DOHH2 (cell line): ENCODE results near the gene GPR141.

Experiments
- H3F3A ChIP-seq: fragments of 200-600 bp; sonication (generic), shearing (Covaris generic); 2 replicates; pipeline ENCODE4 v1.6.0; 2016; ENCODE audit warnings: antibody characterized with exemption, mild to moderate bottlenecking; ENCODE audit not compliant: control insufficient read depth, insufficient read depth
- H3K27ac ChIP-seq: fragments of 200-600 bp; sonication (generic); 2 replicates; pipeline ENCODE4 v1.5.1; 2014; ENCODE audit warnings: low read depth, mild to moderate bottlenecking, low read length, moderate library complexity
- H3K27me3 ChIP-seq: fragments of 200-600 bp; sonication (generic); 2 replicates; pipeline ENCODE4 v1.6.1; 2014; ENCODE audit warnings: mild to moderate bottlenecking, low read length, mixed read lengths; ENCODE audit not compliant: control insufficient read depth
- H3K36me3 ChIP-seq: fragments of 200-600 bp; sonication (generic); 2 replicates; pipeline ENCODE4 v1.6.1; 2014; ENCODE audit warnings: mild to moderate bottlenecking, low read length, moderate library complexity, mixed read lengths; ENCODE audit not compliant: control insufficient read depth
- H3K4me1 ChIP-seq: fragments of 200-600 bp; sonication (generic); 2 replicates; pipeline ENCODE4 v1.6.1; 2014; ENCODE audit warnings: mild to moderate bottlenecking, low read length, mixed read lengths; ENCODE audit not compliant: control insufficient read depth
- H3K4me2 ChIP-seq: fragments of 200-600 bp; sonication (generic); 2 replicates; pipeline ENCODE4 v1.6.0; 2014; ENCODE audit warnings: mild to moderate bottlenecking, low read length, moderate library complexity
- H3K4me3 ChIP-seq: fragments of 200-600 bp; sonication (generic); 2 replicates; pipeline ENCODE4 v1.5.1; 2014; ENCODE audit warnings: mild to moderate bottlenecking, low read length, mixed read lengths
- H3K79me2 ChIP-seq: fragments of 200-600 bp; sonication (generic); 2 replicates; pipeline ENCODE4 v1.6.1; 2014; ENCODE audit warnings: mild to moderate bottlenecking, low read length, mixed read lengths; ENCODE audit not compliant: control insufficient read depth
- H3K9me2 ChIP-seq: fragments of 200-600 bp; sonication (generic); replicated peaks from 2 replicates; pipeline ENCODE4 v1.6.1; 2014; ENCODE audit warnings: mild to moderate bottlenecking, low read length, mixed read lengths; ENCODE audit not compliant: control insufficient read depth
- H3K9me3 ChIP-seq: fragments of 200-600 bp; sonication (generic); 2 replicates; pipeline ENCODE4 v1.6.1; 2014; ENCODE audit warnings: antibody characterized with exemption, low read length, mixed read lengths; ENCODE audit not compliant: control insufficient read depth, insufficient read depth
- H4K20me1 ChIP-seq: fragments of 200-600 bp; sonication (generic); 2 replicates; pipeline ENCODE4 v1.6.0; 2014; ENCODE audit warnings: low read depth, mild to moderate bottlenecking, antibody characterized with exemption, low read length, moderate library complexity; ENCODE audit not compliant: control insufficient read depth, insufficient read depth
- EZH2phosphoT487 ChIP-seq: fragments of 200-600 bp; sonication (generic); IDR thresholded peaks from 2 replicates; pipeline ENCODE4 v1.6.1; 2017; ENCODE audit warnings: borderline replicate concordance, mild to moderate bottlenecking, antibody characterized with exemption, low read length, moderate library complexity, mixed read lengths
- TF ChIP-seq, protein P1 (sequence below): fragments of 200-600 bp; sonication (generic); IDR thresholded peaks from one replicate; pipeline ENCODE4 v1.5.1; 2014; ENCODE audit warnings: antibody characterized with exemption, mild to moderate bottlenecking, low read depth, low read length; ENCODE audit not compliant: poor library complexity, severe bottlenecking

Gene GPR141

GRCh38 chr7:37669818-37670217 is 13.7 kb upstream of the GPR141 start:
- no peak overlapping the region for H3K4me3 ChIP-seq
- H3K4me1 ChIP-seq = no peaks in the 10 kb centered on the region
- no peaks in the 10 kb centered on the region for H3K36me3 ChIP-seq
- H3K79me2 ChIP-seq = no peaks in the 10 kb centered on the region
- no peaks in the 10 kb centered on the region for H4K20me1 ChIP-seq
- H3F3A ChIP-seq = no peaks in the 10 kb centered on the region
- H3K9me3 ChIP-seq = no peaks in the 10 kb centered on the region
- H3K27ac ChIP-seq = no peak overlapping the region
- peaks cover 8% of the 10 kb centered on the region for H3K27me3 ChIP-seq
- H3K4me2 ChIP-seq = no peak overlapping the region
- 0 out of 2 replicates have a peak, but pooled peaks cover 2% of the 10 kb centered on the region for H3K9me2 ChIP-seq
- TF ChIP-seq EZH2phosphoT487 = no peak
- TF ChIP-seq, protein P1, sequence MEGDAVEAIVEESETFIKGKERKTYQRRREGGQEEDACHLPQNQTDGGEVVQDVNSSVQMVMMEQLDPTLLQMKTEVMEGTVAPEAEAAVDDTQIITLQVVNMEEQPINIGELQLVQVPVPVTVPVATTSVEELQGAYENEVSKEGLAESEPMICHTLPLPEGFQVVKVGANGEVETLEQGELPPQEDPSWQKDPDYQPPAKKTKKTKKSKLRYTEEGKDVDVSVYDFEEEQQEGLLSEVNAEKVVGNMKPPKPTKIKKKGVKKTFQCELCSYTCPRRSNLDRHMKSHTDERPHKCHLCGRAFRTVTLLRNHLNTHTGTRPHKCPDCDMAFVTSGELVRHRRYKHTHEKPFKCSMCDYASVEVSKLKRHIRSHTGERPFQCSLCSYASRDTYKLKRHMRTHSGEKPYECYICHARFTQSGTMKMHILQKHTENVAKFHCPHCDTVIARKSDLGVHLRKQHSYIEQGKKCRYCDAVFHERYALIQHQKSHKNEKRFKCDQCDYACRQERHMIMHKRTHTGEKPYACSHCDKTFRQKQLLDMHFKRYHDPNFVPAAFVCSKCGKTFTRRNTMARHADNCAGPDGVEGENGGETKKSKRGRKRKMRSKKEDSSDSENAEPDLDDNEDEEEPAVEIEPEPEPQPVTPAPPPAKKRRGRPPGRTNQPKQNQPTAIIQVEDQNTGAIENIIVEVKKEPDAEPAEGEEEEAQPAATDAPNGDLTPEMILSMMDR = no peak

DNA sequence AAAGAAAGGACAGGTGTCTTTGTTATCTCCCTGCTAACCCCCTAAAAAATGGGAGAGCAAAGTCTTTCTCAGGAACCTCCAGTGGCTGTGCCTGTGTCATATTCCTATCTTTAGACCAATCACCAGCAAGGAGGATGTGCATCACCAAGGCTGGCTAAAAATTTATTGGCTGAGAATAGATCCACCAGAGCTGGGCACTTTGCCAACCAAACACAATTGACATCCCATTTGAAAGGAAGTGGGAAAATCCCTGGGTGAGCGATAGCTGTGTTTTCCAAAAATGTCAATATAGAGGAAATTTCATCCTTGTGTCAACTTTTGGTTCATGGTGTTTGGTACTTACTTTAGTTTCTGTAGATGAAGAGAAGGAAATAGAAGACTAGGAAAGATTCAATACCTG is 13.1 kb upstream of the GPR141 start:
- Histone ChIP-seq H3K27me3 (peaks cover 12% of the 10 kb centered on the region), H4K20me1 (no peaks in the 10 kb centered on the region), H3K4me1 (no peaks in the 10 kb centered on the region), H3K27ac (no peak overlapping the region), H3K9me2 (0 out of 2 replicates have a peak, but pooled peaks cover 2% of the 10 kb centered on the region), H3K4me2 (no peak overlapping the region), H3K4me3 (no peak overlapping the region), H3K9me3 (no peaks in the 10 kb centered on the region), H3F3A (no peaks in the 10 kb centered on the region), H3K79me2 (no peaks in the 10 kb centered on the region), H3K36me3 (no peaks in the 10 kb centered on the region)
- no peak for TF ChIP-seq EZH2phosphoT487
- TF ChIP-seq, protein P1 = no peak

GRCh38 chr7:37671876-37672275 is 11.7 kb upstream of the GPR141 start:
- Histone ChIP-seq H3K4me2 (no peak overlapping the region), H3K27me3 (peaks cover 12% of the 10 kb centered on the region), H3K79me2 (no peaks in the 10 kb centered on the region), H3K4me3 (no peak overlapping the region), H3K36me3 (no peaks in the 10 kb centered on the region), H3K9me3 (no peaks in the 10 kb centered on the region), H3F3A (no peaks in the 10 kb centered on the region), H3K9me2 (0 out of 2 replicates have a peak, but pooled peaks cover 2% of the 10 kb centered on the region), H4K20me1 (no peaks in the 10 kb centered on the region), H3K27ac (no peak overlapping the region), H3K4me1 (no peaks in the 10 kb centered on the region)
- no peak for TF ChIP-seq EZH2phosphoT487
- TF ChIP-seq, protein P1 = no peak

GRCh38 chr7:37672926-37673325 is 10.6 kb upstream of the GPR141 start:
- TF ChIP-seq, protein P1 = no peak
- H3K4me3 ChIP-seq = no peak overlapping the region
- no peak overlapping the region for H3K4me2 ChIP-seq
- no peaks in the 10 kb centered on the region for H4K20me1 ChIP-seq
- H3K9me2 ChIP-seq = 0 out of 2 replicates have a peak, but pooled peaks cover 2% of the 10 kb centered on the region
- H3F3A ChIP-seq = no peaks in the 10 kb centered on the region
- no peaks in the 10 kb centered on the region for H3K4me1 ChIP-seq
- H3K36me3 ChIP-seq = no peaks in the 10 kb centered on the region
- H3K79me2 ChIP-seq = no peaks in the 10 kb centered on the region
- H3K27ac ChIP-seq = no peak overlapping the region
- no peaks in the 10 kb centered on the region for H3K9me3 ChIP-seq
- H3K27me3 ChIP-seq = peaks cover 12% of the 10 kb centered on the region
